PC-3 (cell line): Measurements from ENCODE around the gene FAM171A2.

Experiments used
- CTCF ChIP-seq: fragments of 300-600 bp; sonication (generic); conservative IDR thresholded peaks from 2 replicates; pipeline ENCODE4 v1.5.1; 2017; ENCODE audit warnings: antibody characterized with exemption, low read depth, mild to moderate bottlenecking, low read length
- EZH2 ChIP-seq: fragments of 300-600 bp; sonication (generic); IDR thresholded peaks from one replicate; pipeline ENCODE4 v1.6.1; 2017; ENCODE audit warnings: antibody characterized with exemption, mild to moderate bottlenecking, low read length; ENCODE audit not compliant: unreplicated experiment
- EZH2phosphoT487 ChIP-seq: fragments of 300-600 bp; sonication (generic); IDR thresholded peaks from 2 replicates; pipeline ENCODE4 v1.6.1; 2018; ENCODE audit warnings: mild to moderate bottlenecking, antibody characterized with exemption, low read length, borderline replicate concordance

- TF ChIP-seq CTCF (no peak), EZH2phosphoT487 (no peak), EZH2 (no peak)
Observed at GRCh38 chr17:44304651-44305050, 59.0 kb downstream of the FAM171A2 start.
